SU-DHL-6 (cell line): Measurements from ENCODE around the gene CRAT.

Experiments used
- EZH2phosphoT487 ChIP-seq: fragments of 200-600 bp; sonication (generic), shearing (Covaris generic); conservative IDR thresholded peaks from 2 replicates; pipeline ENCODE4 v1.6.1; 2018; ENCODE audit warnings: mild to moderate bottlenecking, antibody characterized with exemption, low read length, moderate library complexity, mixed read lengths
- TF ChIP-seq, protein P1 (sequence below): fragments of 200-600 bp; sonication (generic); IDR thresholded peaks from one replicate; pipeline ENCODE4 v1.5.1; 2017; ENCODE audit warnings: antibody characterized with exemption, mild to moderate bottlenecking, low read length, moderate library complexity; ENCODE audit not compliant: insufficient read depth, poor library complexity, severe bottlenecking

DNA sequence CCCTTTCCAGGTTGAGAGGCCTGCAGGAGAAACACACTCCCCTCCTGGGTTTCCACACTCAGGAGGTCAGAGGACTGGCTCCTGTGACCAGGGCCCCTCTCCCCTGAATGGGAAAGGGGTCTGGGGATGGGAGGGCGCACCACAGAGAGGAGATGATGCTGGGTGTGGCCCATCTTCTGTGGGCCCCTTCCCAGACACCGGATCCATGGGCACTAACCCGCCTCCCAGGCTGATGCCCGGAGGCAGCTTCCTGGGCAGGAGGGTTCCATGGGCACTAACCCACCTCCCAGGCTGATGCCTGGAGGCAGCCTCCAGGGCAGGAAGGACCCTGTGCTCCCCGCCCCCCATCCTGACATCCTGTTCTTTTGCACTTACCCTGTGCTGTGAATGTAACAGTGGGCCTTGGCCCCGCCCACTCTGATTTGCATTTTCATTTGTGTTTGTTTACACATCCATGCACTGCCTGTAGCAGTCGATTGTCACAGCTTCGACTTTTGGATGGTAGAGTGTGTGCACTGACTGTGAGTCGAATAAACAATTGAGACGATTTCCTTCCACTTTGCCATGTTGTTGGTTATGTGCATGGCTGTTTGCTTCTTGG lies 39.0 kb downstream of the CRAT start:
- TF ChIP-seq, protein P1, sequence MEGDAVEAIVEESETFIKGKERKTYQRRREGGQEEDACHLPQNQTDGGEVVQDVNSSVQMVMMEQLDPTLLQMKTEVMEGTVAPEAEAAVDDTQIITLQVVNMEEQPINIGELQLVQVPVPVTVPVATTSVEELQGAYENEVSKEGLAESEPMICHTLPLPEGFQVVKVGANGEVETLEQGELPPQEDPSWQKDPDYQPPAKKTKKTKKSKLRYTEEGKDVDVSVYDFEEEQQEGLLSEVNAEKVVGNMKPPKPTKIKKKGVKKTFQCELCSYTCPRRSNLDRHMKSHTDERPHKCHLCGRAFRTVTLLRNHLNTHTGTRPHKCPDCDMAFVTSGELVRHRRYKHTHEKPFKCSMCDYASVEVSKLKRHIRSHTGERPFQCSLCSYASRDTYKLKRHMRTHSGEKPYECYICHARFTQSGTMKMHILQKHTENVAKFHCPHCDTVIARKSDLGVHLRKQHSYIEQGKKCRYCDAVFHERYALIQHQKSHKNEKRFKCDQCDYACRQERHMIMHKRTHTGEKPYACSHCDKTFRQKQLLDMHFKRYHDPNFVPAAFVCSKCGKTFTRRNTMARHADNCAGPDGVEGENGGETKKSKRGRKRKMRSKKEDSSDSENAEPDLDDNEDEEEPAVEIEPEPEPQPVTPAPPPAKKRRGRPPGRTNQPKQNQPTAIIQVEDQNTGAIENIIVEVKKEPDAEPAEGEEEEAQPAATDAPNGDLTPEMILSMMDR: no peak
- no peak for TF ChIP-seq EZH2phosphoT487
